IPS-18c (cell line): ENCODE data around the gene CCDC170.
"Not testable (repeated sequence)": the region's sequence is repeated elsewhere in the genome, so short reads cannot be mapped to it uniquely, and the experiment has no call there.

Source experiments
- H3K4me3 ChIP-seq: 2 replicates; pipeline ENCODE4 v1.7.0; 2013; ENCODE audit warnings: low read depth, mild to moderate bottlenecking, low read length, moderate library complexity; ENCODE audit not compliant: insufficient read depth
- H3K9me3 ChIP-seq: one replicate; pipeline ENCODE4 v1.6.1; 2013; ENCODE audit warnings: mild to moderate bottlenecking, low read length, moderate library complexity; ENCODE audit not compliant: control insufficient read depth, insufficient read depth

CCDC170 gene

GRCh38 chr6:151534576-151534975 lies 40.8 kb downstream of the CCDC170 start:
- H3K9me3 ChIP-seq, result no peaks in the 10 kb centered on the region
- no peak overlapping the region for H3K4me3 ChIP-seq

GRCh38 chr6:151535476-151536187 lies 41.8 kb downstream of the CCDC170 start:
- no peak overlapping the region for H3K4me3 ChIP-seq
- no peaks in the 10 kb centered on the region for H3K9me3 ChIP-seq

DNA sequence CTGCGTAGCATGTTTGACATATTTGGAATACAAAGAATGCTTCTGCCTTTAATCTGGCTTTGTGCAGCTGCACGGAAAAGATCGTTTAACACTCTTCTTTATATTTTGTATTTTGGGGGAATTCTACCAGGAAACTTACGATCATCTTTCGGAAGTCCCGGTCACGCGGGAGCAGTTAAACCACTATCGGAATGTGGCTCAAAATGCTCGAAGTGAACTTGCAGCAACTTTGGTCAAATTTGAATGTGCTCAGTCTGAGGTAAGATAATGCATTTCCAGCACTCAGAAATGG lies 42.3 kb downstream of the CCDC170 start:
- H3K4me3 ChIP-seq, result no peak overlapping the region
- no peaks in the 10 kb centered on the region for H3K9me3 ChIP-seq

- Histone ChIP-seq H3K9me3 (no peaks in the 10 kb centered on the region), H3K4me3 (no peak overlapping the region)
Measured at GRCh38 chr6:151537556-151537955, 43.7 kb downstream of the CCDC170 start.

DNA sequence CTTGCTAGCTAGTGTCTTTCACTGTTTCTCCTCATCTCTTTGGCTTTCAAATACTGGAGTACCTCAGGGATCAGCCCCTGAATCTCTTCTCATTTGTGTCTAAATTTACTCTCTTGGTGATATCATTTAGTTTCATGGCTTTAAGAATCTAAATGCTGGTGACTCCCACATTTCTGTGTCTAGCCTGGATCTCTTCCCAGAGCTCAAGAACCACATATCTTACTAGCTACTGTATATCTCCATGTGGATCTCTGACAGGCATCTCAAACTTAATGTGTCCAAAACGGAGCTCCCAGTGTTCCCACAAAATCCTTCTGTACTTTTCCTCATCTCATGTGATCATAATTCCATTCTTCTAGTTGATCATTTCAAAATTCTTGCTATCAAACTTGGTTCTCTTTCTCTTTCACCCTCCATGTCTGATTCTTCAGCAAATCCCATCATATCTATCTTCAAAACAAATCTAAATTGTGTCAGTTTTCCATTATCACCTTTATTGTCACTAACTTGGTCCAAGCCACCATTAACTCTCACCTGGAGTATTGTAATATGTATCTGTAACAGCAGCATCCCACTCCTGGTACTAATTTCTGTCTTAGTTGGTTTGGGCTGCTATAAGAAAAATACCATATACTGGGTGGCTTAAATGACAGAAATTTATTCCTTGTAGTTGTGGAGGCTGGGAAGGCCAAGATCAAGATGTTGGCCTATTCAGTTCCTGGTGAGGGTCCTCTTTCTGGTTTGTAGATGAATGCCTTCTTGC lies 45.9 kb downstream of the CCDC170 start:
- H3K4me3 ChIP-seq, result no peak overlapping the region
- H3K9me3 ChIP-seq, result no peaks in the 10 kb centered on the region

DNA sequence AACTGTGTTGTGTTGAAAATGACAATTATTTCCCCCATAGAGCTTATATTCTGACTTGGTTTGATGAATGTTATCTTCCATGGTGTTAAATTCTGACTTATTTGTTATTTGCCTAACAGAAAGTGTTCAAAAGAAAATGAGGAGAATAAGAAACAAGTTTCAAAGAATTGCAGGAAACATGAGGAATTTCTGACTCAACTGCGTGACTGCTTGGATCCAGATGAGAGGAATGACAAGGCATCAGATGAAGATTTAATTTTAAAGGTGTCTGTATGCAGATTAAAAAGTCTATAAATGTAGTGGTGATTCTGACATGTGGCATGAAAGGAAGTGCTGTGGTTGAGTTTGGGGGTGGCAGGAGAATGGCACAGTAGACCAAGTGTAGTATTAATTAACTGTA lies 50.6 kb downstream of the CCDC170 start:
- no peak overlapping the region for H3K4me3 ChIP-seq
- no peaks in the 10 kb centered on the region for H3K9me3 ChIP-seq

DNA sequence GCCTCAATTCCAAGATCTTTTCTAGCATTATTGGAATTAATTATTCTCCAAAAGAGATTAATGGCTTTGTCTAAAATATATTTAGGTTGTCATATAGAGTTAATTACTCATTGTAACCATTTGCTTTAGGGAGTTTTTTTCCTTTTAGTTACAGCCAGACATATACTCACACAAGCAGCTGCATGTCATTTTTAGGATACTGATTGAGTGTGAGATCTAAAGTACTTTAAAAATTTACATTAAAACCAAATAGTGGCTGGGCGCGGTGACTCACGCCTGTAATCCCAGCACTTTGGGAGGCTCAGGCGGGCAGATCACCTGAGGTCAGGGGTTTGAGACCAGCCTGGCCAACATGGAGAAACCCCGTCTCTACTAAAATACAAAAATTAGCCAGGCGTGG lies 51.1 kb downstream of the CCDC170 start:
- not testable (repeated sequence) for H3K4me3 ChIP-seq

DNA sequence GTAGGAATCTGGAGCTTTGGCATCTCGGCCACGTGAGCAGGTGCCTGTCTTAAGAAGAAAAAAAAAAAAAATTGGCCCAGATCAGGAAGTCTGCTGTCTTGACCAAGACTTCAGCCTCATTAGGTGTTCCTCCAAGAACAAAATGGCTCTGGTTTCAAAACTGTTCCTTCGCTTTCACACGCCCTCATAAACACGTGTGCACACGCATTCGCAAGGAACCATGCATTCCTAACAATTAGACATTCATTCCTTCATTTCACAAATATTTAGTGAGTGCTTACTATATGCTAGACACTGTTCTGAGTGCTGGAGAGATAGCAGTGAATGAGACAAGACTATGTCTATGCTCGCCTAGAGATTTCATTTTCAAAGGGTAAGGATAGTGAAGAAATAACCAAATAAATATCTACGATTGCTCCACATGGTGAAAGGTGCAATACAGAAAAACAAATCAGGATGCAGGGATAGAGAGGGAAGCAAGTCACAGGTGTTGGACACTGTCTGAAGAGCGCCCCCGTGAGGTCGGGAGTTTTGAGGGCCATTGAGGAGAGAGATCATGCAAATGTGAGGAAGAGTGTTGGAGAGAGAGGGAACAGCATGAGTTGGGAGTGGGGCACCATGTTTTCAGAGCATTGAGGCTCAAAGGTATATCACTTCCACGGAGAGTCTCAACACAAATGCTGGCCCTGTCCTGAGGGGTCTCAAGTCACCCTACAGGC lies 53.3 kb downstream of the CCDC170 start:
- Histone ChIP-seq H3K4me3 (no peak overlapping the region), H3K9me3 (no peaks in the 10 kb centered on the region)

More for the DNA sequence above, 51.1 kb downstream of the CCDC170 start:
- H3K9me3 ChIP-seq, result not testable (repeated sequence)

GRCh38 chr6:151548201-151548600 lies 54.4 kb downstream of the CCDC170 start:
- Histone ChIP-seq H3K9me3 (no peaks in the 10 kb centered on the region), H3K4me3 (no peak overlapping the region)

DNA sequence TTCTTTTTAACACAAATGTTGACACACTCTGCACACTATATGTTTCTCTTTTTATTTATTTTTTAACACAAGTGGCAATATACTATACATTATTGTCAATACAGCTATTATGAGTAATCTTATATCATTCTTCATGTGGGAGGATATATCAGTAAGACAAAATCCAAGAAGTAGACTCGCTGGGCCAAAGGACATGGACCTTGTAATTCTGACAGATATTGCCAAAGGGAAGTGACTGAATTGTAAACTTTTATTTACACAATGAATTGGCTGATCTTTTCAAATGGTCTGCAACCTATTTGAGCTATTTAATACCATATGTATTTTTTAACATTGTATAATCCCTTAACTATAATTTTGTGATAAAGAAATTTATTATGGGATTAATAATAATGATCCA lies 56.0 kb downstream of the CCDC170 start:
- Histone ChIP-seq H3K4me3 (no peak overlapping the region), H3K9me3 (no peaks in the 10 kb centered on the region)

- H3K4me3 ChIP-seq, result no peak overlapping the region
Measured at GRCh38 chr6:151550618-151551017, 56.8 kb downstream of the CCDC170 start.

GRCh38 chr6:151551223-151551857 lies 57.5 kb downstream of the CCDC170 start:
- Histone ChIP-seq H3K4me3 (no peak overlapping the region), H3K9me3 (peaks cover 2% of the 10 kb centered on the region)

More at GRCh38 chr6:151550618-151551017, 56.8 kb downstream of the CCDC170 start:
- H3K9me3 ChIP-seq, result no peaks in the 10 kb centered on the region

GRCh38 chr6:151553416-151554165 lies 59.8 kb downstream of the CCDC170 start:
- peaks cover 2% of the 10 kb centered on the region for H3K9me3 ChIP-seq
- no peak overlapping the region for H3K4me3 ChIP-seq

DNA sequence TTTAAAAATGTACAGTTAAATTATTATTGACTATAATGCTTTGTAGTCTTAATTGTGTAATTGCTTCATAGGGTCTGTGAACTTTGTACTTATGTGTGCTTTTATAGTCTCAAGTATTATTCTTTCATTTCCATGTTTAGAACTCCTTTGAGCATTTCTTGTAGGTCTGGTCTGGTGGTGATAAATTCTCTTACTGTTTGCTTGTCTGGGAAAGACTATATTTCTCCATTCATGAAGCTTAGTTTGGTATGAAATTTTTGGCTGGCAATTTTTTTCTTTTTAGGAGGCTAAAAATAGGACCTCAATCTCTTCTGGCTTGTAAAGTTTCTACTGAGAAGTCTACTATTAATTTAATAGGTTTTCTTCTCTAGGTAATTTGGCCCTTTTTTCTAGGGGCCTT lies 67.4 kb downstream of the CCDC170 start:
- no peak overlapping the region for H3K4me3 ChIP-seq
- peaks cover 2% of the 10 kb centered on the region for H3K9me3 ChIP-seq

DNA sequence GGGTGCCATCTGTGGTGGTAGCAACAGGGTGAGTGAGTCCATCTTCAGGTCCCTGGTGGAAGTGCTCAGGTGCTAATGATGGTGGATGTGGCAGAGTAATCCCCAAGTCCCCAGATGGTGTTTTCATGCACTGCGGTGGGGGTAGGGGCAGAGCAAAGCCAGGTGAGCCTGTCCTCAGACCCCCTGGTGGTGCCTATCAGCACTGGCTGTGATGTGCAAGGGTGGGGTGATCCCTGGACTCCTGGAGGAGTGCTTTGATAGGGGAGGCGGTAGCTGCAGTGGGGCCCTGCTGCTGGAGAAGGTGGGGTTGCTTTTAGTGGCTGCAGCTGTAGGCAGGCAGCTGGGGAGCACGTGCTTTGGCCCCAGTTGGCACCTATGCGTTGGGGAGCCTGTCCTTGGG lies 70.8 kb downstream of the CCDC170 start:
- peaks cover 2% of the 10 kb centered on the region for H3K9me3 ChIP-seq
- H3K4me3 ChIP-seq, result no peak overlapping the region

DNA sequence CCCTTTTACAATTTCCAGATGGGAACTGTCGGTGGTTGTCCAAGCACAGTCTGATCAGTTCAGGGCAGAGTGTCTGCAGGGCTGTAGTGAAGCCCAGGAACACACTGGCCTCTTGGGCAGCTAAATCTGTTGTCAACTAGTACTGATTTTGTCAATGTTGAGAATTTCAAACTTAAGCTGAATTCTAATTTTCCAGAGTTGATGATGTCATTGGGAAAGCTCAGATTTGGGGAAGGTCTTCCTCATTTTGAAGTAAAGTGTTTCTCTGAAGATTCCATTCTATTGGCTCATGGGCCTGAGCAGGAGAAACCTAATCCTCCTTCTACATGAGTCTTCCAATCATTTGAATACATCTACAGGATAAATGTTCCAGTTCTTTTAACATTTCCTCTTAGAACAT lies 72.1 kb downstream of the CCDC170 start:
- peaks cover 2% of the 10 kb centered on the region for H3K9me3 ChIP-seq
- no peak overlapping the region for H3K4me3 ChIP-seq

GRCh38 chr6:151566557-151566956 lies 72.7 kb downstream of the CCDC170 start:
- H3K4me3 ChIP-seq, result no peak overlapping the region
- peaks cover 2% of the 10 kb centered on the region for H3K9me3 ChIP-seq
